ENCODE data around the gene NSD1. TPM values are rescaled to one million over a fixed set of nuclear protein-coding genes. Genes with fewer than 3 reads are reported as not detected.

The NSD1 gene
- total and polyA plus RNA-seq, 9 of the 15 experiments (the other 6 are each of a cell fraction or from before 2014, with no cell fraction given): 3.8 to 51.0 (median 24.7) TPM

- DNase-seq (ENCODE audit: extremely low read depth in 1 of 4, low spot score in 3 of 4) (peak; percentile 54 to 90 (median 68)), FAIRE-seq (peak; percentile 95), ATAC-seq (peak; percentile 64)
- peaks cover 33% of the 10 kb centered on the region for H3K36me3 ChIP-seq (ENCODE audit: control insufficient read depth, insufficient read depth, low read length)
- BruUV-seq (replicated peaks): TSS peak; percentile 26
- H3K27ac ChIP-seq (ENCODE audit: extremely low read depth, low read depth, low read length): no peak overlapping the region
- 81% methylated on average over 10 of the region's 10 CpGs for WGBS (ENCODE audit: insufficient coverage, low coverage, missing lambda C conversion rate)
- peaks cover 29% of the 10 kb centered on the region for H3K79me2 ChIP-seq (ENCODE audit: control insufficient read depth, insufficient read depth, low read length)
- H3K9ac ChIP-seq (ENCODE audit: insufficient read depth in 1 of 2, low read depth in 2 of 2, low read length in 2 of 2): peak overlapping the region; percentile 9 to 85; a peak in 2 of 4 replicates
- H4K20me1 ChIP-seq (replicated peaks; ENCODE audit: control insufficient read depth, insufficient read depth, low read length): no peaks in the 10 kb centered on the region; the same call in 1 of the 2 replicates
- H3K9me3 ChIP-seq (replicated peaks; ENCODE audit: control insufficient read depth, insufficient read depth, low read depth, low read length): no peaks in the 10 kb centered on the region
- H2AFZ ChIP-seq (ENCODE audit: low read depth, low read length): no peak overlapping the region
- H3K27me3 ChIP-seq (ENCODE audit: control insufficient read depth in 2 of 2, insufficient read depth in 2 of 2, low read length in 2 of 2): no peaks in the 10 kb centered on the region
- ChIA-PET CTCF (ENCODE audit: low intra/inter-chr PET ratio) (interaction anchor here (1.1 to 1.3 kb wide), 2 partner anchors 145 to 196 kb away, joined by 4 to 6 read pairs; no protein-coding TSS in a partner anchor), POLR2A (interaction anchor here (0.5 to 2.5 kb wide), 13 partner anchors 8 to 199 kb away, joined by 3 to 9 read pairs (median 3); partner anchors contain the start of gene LMAN2)
- H3K4me3 ChIP-seq: no peak overlapping the region
- peaks cover 26 to 75% of the 10 kb centered on the region in 2 experiments for H3K4me1 ChIP-seq (replicated peaks in 1 of 2; ENCODE audit: control insufficient read depth in 2 of 2, insufficient read depth in 2 of 2, low read length in 2 of 2)
- no peak overlapping the region for H3K4me2 ChIP-seq (ENCODE audit: insufficient read depth, low read length)
- intact Hi-C loops (cut with micrococcal nuclease): loop anchor here (1.0 kb wide), 1 partner anchor 195 kb away; no protein-coding TSS in a partner anchor
- no peaks in the 10 kb centered on the region for H3K9me1 ChIP-seq (ENCODE audit: control insufficient read depth, insufficient read depth, low read length)
- in situ Hi-C loops (cut with MboI): no loop called here
- TF ChIP-seq MCM5 (IDR thresholded peaks at IDR 0.05; ENCODE audit: low read depth) (no peak), ETV5 (CRISPR knock-in tag; IDR thresholded peaks at IDR 0.05; ENCODE audit: low read depth) (no peak), SMC3 (conservative IDR thresholded peaks at IDR 0.05; ENCODE audit: insufficient read depth, low read depth, low read length) (peak; percentile 69), RBFOX2 (IDR thresholded peaks at IDR 0.05; ENCODE audit: low read depth, low read length) (no peak; the same call in 1 of the 2 replicates), ZNF584 (CRISPR knock-in tag; IDR thresholded peaks at IDR 0.05; ENCODE audit: low read depth) (no peak), CHD4 (IDR thresholded peaks at IDR 0.05; ENCODE audit: insufficient read depth, insufficient replicate concordance, low read depth, low read length, poor library complexity, severe bottlenecking) (no peak), ZZZ3 (IDR thresholded peaks at IDR 0.05) (no peak), UBTF (IDR thresholded peaks at IDR 0.05; ENCODE audit: borderline replicate concordance in 1 of 2, low read depth in 2 of 2, low read length in 2 of 2) (no peak), ZNF583 (CRISPR knock-in tag; IDR thresholded peaks at IDR 0.05) (no peak), RBM14 (IDR thresholded peaks at IDR 0.05; ENCODE audit: borderline replicate concordance, insufficient read depth, low read depth, low read length) (no peak), CHD1 (IDR thresholded peaks at IDR 0.05; ENCODE audit: low read length) (no peak), NFXL1 (CRISPR knock-in tag; IDR thresholded peaks at IDR 0.05) (no peak), SIN3A (IDR thresholded peaks at IDR 0.05; ENCODE audit: borderline replicate concordance in 2 of 2, control insufficient read depth in 1 of 2, low read depth in 2 of 2, low read length in 2 of 2) (no peak), KLF16 (IDR thresholded peaks at IDR 0.05) (no peak)
These were observed 176.0 kb downstream of the NSD1 start for GRCh38 chr5:177309351-177310191.

All from K562 (cell line).